GM23338 (cell line): ENCODE measurements around the gene BPIFB1. TPM values are rescaled to one million over a fixed set of nuclear protein-coding genes. Genes with fewer than 3 reads are reported as not detected.

Experiments used
- ATAC-seq: fragments of 200-7000 bp; cut with Tn5 transposase; 3 replicates; pipeline ENCODE4 v1.9.1; 2020
- DNase-seq: peaks from one replicate; pipeline ENCODE4 v3.0.0-alpha.2; 2015; ENCODE audit warnings: low spot score
- H2AFZ ChIP-seq: fragments of 200-600 bp; sonication (generic); 2 replicates; pipeline ENCODE4 v1.8.0; 2016; ENCODE audit warnings: antibody characterized with exemption, mild to moderate bottlenecking, moderate library complexity
- H3F3A ChIP-seq: fragments of 200-600 bp; sonication (generic); replicated peaks from 2 replicates; pipeline ENCODE4 v1.8.0; 2017; ENCODE audit warnings: antibody characterized with exemption, mixed run types, low read depth
- H3K27ac ChIP-seq: fragments of 200-600 bp; sonication (generic); 2 replicates; pipeline ENCODE4 v1.6.1; 2016; ENCODE audit warnings: low read depth
- H3K27me3 ChIP-seq: fragments of 200-600 bp; sonication (generic); 2 replicates; pipeline ENCODE4 v1.8.0; 2016; ENCODE audit warnings: mild to moderate bottlenecking, mixed run types, moderate library complexity; ENCODE audit not compliant: insufficient read depth
- H3K36me3 ChIP-seq: fragments of 200-600 bp; sonication (generic); 2 replicates; pipeline ENCODE4 v1.8.0; 2016; ENCODE audit warnings: mild to moderate bottlenecking; ENCODE audit not compliant: insufficient read depth
- H3K4me1 ChIP-seq: fragments of 200-600 bp; sonication (generic); 2 replicates; pipeline ENCODE4 v1.8.0; 2016; ENCODE audit warnings: mild to moderate bottlenecking, moderate library complexity; ENCODE audit not compliant: insufficient read depth
- H3K4me2 ChIP-seq: fragments of 200-600 bp; sonication (generic); 2 replicates; pipeline ENCODE4 v1.7.1; 2017; ENCODE audit warnings: mixed run types
- H3K4me3 ChIP-seq: fragments of 200-600 bp; sonication (generic); 2 replicates; pipeline ENCODE4 v1.6.1; 2016; ENCODE audit warnings: mixed run types
- H3K79me2 ChIP-seq: fragments of 200-600 bp; sonication (generic); replicated peaks from 2 replicates; pipeline ENCODE4 v1.8.0; 2017; ENCODE audit warnings: mild to moderate bottlenecking; ENCODE audit not compliant: insufficient read depth
- H3K9me2 ChIP-seq: fragments of 200-600 bp; sonication (generic); 2 replicates; pipeline ENCODE4 v1.8.0; 2017; ENCODE audit not compliant: insufficient read depth
- H4K20me1 ChIP-seq: fragments of 200-600 bp; sonication (generic); replicated peaks from 2 replicates; pipeline ENCODE4 v1.8.0; 2017; ENCODE audit warnings: mild to moderate bottlenecking; ENCODE audit not compliant: insufficient read depth
- H3K27ac Mint-ChIP-seq: 2 replicates; pipeline ENCODE4 v1.8.0; 2020; ENCODE audit warnings: inconsistent platforms, mild to moderate bottlenecking, moderate library complexity, mixed read lengths
- H3K27me3 Mint-ChIP-seq: 3 replicates; pipeline ENCODE4 v1.8.0; 2022; ENCODE audit warnings: low read depth, mild to moderate bottlenecking, moderate library complexity, mixed read lengths, inconsistent platforms; ENCODE audit not compliant: insufficient read depth, poor library complexity
- H3K36me3 Mint-ChIP-seq: 3 replicates; pipeline ENCODE4 v1.8.0; 2021; ENCODE audit warnings: low read depth, mild to moderate bottlenecking, inconsistent platforms, moderate library complexity, mixed read lengths
- H3K4me1 Mint-ChIP-seq: 3 replicates; pipeline ENCODE4 v1.8.0; 2020; ENCODE audit warnings: mild to moderate bottlenecking, inconsistent platforms, mixed read lengths
- H3K4me3 Mint-ChIP-seq: 3 replicates; pipeline ENCODE4 v1.8.0; 2021; ENCODE audit warnings: moderate library complexity, mild to moderate bottlenecking, inconsistent platforms, mixed read lengths
- H3K9me3 Mint-ChIP-seq: 3 replicates; pipeline ENCODE4 v1.8.0; 2020; ENCODE audit warnings: moderate library complexity, mild to moderate bottlenecking, inconsistent platforms, mixed read lengths
- CREB1 ChIP-seq: fragments of 250-450 bp; sonication (Bioruptor Pico); IDR thresholded peaks from 2 replicates; pipeline ENCODE4 v1.5.0; 2020; ENCODE audit warnings: low read depth, mild to moderate bottlenecking, moderate library complexity
- CTCF ChIP-seq, 2 experiments: fragments of 200-600 bp in 1 of 2; sonication (generic) in 1 of 2; conservative IDR thresholded peaks; 2 replicates each; pipeline versions ENCODE4 v1.5.1 to v1.6.1; 2016 to 2017; ENCODE audit warnings: antibody characterized with exemption in 2 of 2, low read depth in 2 of 2, mild to moderate bottlenecking in 2 of 2, moderate library complexity in 1 of 2
- ETS1 ChIP-seq: IDR thresholded peaks from 2 replicates; pipeline ENCODE4 v1.6.1; 2016; ENCODE audit warnings: antibody characterized with exemption
- EZH2 ChIP-seq: fragments of 200-600 bp; sonication (generic); IDR thresholded peaks from one replicate; pipeline ENCODE4 v1.8.0; 2017; ENCODE audit warnings: antibody characterized with exemption, mild to moderate bottlenecking, low read depth; ENCODE audit not compliant: unreplicated experiment
- EZH2phosphoT487 ChIP-seq: fragments of 200-600 bp; sonication (generic); IDR thresholded peaks from one replicate; pipeline ENCODE4 v1.8.1; 2018; ENCODE audit warnings: antibody characterized with exemption; ENCODE audit not compliant: unreplicated experiment
- JUNB ChIP-seq: IDR thresholded peaks from one replicate; pipeline ENCODE4 v1.6.1; 2016; ENCODE audit warnings: antibody characterized with exemption; ENCODE audit not compliant: unreplicated experiment
- NANOG ChIP-seq: IDR thresholded peaks from 2 replicates; pipeline ENCODE4 v1.6.1; 2016; ENCODE audit warnings: antibody characterized with exemption, borderline replicate concordance
- POLR2AphosphoS5 ChIP-seq: IDR thresholded peaks from 2 replicates; pipeline ENCODE4 v1.6.1; 2016; ENCODE audit warnings: antibody characterized with exemption, low read depth
- REST ChIP-seq: IDR thresholded peaks from one replicate; pipeline ENCODE4 v1.6.1; 2018; ENCODE audit warnings: antibody characterized with exemption; ENCODE audit not compliant: unreplicated experiment
- STAT1 ChIP-seq: IDR thresholded peaks from one replicate; pipeline ENCODE4 v1.6.1; 2016; ENCODE audit warnings: antibody characterized with exemption; ENCODE audit not compliant: unreplicated experiment
- ZNF114 ChIP-seq: fragments of 250-450 bp; sonication (Bioruptor Pico); IDR thresholded peaks from 2 replicates; pipeline ENCODE4 v1.5.0; 2020; ENCODE audit warnings: mild to moderate bottlenecking, moderate library complexity
- ZNF331 ChIP-seq: fragments of 250-450 bp; sonication (Bioruptor Pico); IDR thresholded peaks from 2 replicates; pipeline ENCODE4 v1.5.0; 2020; ENCODE audit warnings: low read depth, mild to moderate bottlenecking, moderate library complexity
- ZNF462 ChIP-seq: fragments of 250-450 bp; sonication (Bioruptor Pico); IDR thresholded peaks from 2 replicates; pipeline ENCODE4 v1.5.0; 2020; ENCODE audit warnings: mild to moderate bottlenecking, moderate library complexity
- polyA plus RNA-seq: library from polyadenylated mRNA; unstranded; fragments of >200 nt; fragmentation: Nextera tagmentation; extraction: Ambion mirVana; gene quantifications from 2 replicates; pipeline ENCODE4 v1.2.1, GENCODE V29; 2016
- total RNA-seq: library from RNA; depleted of rRNA; stranded (reverse); fragments of >200 nt; shearing (Covaris generic); gene quantifications from 2 replicates; pipeline ENCODE4 v1.2.3, GENCODE V29; 2014

Gene BPIFB1
- total and polyA plus RNA-seq, 2 experiments from 2014 or later, result not detected

GRCh38 chr20:33242319-33243100 lies 40.5 kb upstream of the BPIFB1 start:
- Histone ChIP-seq H3K27me3 (no peaks in the 10 kb centered on the region), H2AFZ (no peak overlapping the region), H3K4me3 (no peak overlapping the region), H3K36me3 (no peaks in the 10 kb centered on the region), H3K9me2 (no peaks in the 10 kb centered on the region; the same call in 1 of the 2 replicates), H3K27ac (no peak overlapping the region), H3F3A (no peaks in the 10 kb centered on the region), H4K20me1 (no peaks in the 10 kb centered on the region), H3K4me2 (no peak overlapping the region), H3K79me2 (no peaks in the 10 kb centered on the region), H3K4me1 (no peaks in the 10 kb centered on the region)
- no peaks in the 10 kb centered on the region for H3K9me3 Mint-ChIP-seq
- no peaks in the 10 kb centered on the region for H3K4me1 Mint-ChIP-seq
- H3K27me3 Mint-ChIP-seq, result peaks cover 2% of the 10 kb centered on the region
- ATAC-seq, result no peak
- H3K4me3 Mint-ChIP-seq, result no peak overlapping the region
- H3K36me3 Mint-ChIP-seq, result no peaks in the 10 kb centered on the region; the same call in 2 of the 3 replicates
- TF ChIP-seq ZNF114 (CRISPR knock-in tag), result no peak
- no peak for TF ChIP-seq ETS1
- no peak for TF ChIP-seq CTCF (conservative IDR thresholded peaks at IDR 0.05; ENCODE audit: low read depth in 2 of 2)
- TF ChIP-seq ZNF462 (CRISPR knock-in tag), result no peak
- TF ChIP-seq POLR2AphosphoS5, result no peak
- TF ChIP-seq REST, result no peak
- no peak for TF ChIP-seq JUNB
- TF ChIP-seq EZH2phosphoT487, result no peak
- no peak for TF ChIP-seq NANOG
- no peak for TF ChIP-seq CREB1 (CRISPR knock-in tag)
- TF ChIP-seq EZH2, result no peak
- TF ChIP-seq ZNF331 (CRISPR knock-in tag), result no peak
- TF ChIP-seq STAT1, result no peak
- DNase-seq, result no peak
- no peak overlapping the region for H3K27ac Mint-ChIP-seq
